C4-2B (cell line): ENCODE data around the gene ZDHHC16.

Experiments
- H3K27ac ChIP-seq: fragments of 450-650 bp; 2 replicates; pipeline ENCODE4 v1.5.1; 2017
- CTCF ChIP-seq: fragments of 450-650 bp; conservative IDR thresholded peaks from 2 replicates; pipeline ENCODE4 v1.5.1; 2017; ENCODE audit warnings: mild to moderate bottlenecking
- ZFX ChIP-seq: fragments of 450-650 bp; IDR thresholded peaks from 2 replicates; pipeline ENCODE4 v1.6.1; 2017

Gene ZDHHC16

DNA sequence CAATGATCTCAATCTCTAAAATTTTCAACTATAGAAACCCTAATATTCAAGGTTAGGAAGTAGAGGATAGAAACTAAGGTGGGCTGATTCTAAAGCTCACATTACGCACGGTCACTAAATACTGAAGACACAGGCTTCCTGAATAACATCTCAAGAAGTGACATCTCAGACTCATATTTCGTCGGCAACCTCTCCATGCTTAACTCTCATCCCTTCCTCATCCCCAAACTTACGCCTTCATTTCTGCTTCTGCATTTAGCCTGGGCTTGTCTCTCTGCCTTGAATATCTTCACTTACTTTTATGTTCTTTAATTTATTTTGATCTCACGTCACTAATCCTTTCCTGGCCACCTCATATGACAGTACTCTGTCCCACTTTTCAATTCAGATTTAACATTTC, 10.8 kb upstream of the ZDHHC16 start:
- no peak for TF ChIP-seq CTCF
- no peak for TF ChIP-seq ZFX
- H3K27ac ChIP-seq = no peak overlapping the region

- TF ChIP-seq CTCF = no peak
- TF ChIP-seq ZFX = no peak
- no peak overlapping the region for H3K27ac ChIP-seq
Observed at GRCh38 chr10:97442277-97442676, 3.7 kb upstream of the ZDHHC16 start.

DNA sequence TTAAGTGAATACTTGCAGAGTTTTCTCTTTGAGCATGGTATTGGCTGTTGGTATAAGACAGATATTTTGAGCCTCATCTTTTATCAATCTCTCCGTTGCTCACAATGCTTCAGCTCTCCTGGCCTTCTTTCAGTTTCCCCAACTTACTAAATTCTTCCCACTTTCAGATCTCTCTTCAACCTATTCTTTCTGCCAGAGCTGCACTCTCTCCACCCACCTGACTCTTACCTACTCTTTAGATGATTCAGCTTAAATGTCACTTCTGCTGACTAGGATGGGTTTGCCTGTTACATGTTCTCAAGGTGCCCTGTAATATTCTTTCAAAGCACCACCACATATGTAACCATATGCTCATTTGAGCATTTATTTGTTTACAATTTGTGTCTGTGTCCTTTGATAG, 1.8 kb upstream of the ZDHHC16 start:
- H3K27ac ChIP-seq = no peak overlapping the region
- no peak for TF ChIP-seq CTCF
- TF ChIP-seq ZFX = no peak

- H3K27ac ChIP-seq = peak overlapping the region; percentile 75
- no peak for TF ChIP-seq ZFX
- TF ChIP-seq CTCF = no peak
Observed at GRCh38 chr10:97445357-97445721, 636 bp upstream of the ZDHHC16 start.

- H3K27ac ChIP-seq = no peak overlapping the region
Observed at GRCh38 chr10:97450828-97451227, 4.9 kb downstream of the ZDHHC16 start.

DNA sequence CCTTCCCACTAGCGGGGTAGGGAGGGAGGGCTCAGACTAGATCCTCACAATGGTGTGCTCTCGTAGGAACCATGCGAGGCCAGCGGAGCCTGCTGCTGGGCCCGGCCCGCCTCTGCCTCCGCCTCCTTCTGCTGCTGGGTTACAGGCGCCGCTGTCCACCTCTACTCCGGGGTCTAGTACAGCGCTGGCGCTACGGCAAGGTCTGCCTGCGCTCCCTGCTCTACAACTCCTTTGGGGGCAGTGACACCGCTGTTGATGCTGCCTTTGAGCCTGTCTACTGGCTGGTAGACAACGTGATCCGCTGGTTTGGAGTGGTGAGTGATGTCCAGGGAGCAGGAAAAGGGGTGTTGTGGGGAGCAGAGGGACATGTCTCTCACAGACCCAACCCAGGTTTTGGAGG, 5.6 kb downstream of the ZDHHC16 start:
- no peak for TF ChIP-seq ZFX
- no peak for TF ChIP-seq CTCF

More at GRCh38 chr10:97450828-97451227, 4.9 kb downstream of the ZDHHC16 start:
- TF ChIP-seq ZFX (no peak), CTCF (no peak)

DNA sequence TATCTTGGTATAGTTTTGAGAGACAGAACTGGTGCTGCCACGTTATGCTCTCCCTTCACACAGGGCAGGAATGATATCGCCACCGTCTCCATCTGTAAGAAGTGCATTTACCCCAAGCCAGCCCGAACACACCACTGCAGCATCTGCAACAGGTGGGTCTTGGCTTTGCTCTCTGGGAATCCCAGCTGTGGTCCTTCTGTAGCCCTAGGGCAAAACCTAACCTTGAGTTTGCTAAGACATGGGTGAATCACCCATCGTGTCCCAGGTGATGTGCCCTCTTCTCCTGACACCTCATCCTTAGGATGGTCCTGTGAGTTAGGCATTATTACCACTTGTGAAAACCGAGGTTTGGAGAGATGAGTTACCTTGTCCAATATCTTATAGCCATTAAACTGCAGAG, 6.4 kb downstream of the ZDHHC16 start:
- no peak overlapping the region for H3K27ac ChIP-seq
- TF ChIP-seq CTCF = no peak
- TF ChIP-seq ZFX = no peak

More for the DNA sequence above, 5.6 kb downstream of the ZDHHC16 start:
- no peak overlapping the region for H3K27ac ChIP-seq
